Spleen (tissue), 11 donors: ENCODE results near the gene RNASE8. TPM values are rescaled to one million over a fixed set of nuclear protein-coding genes. Genes with fewer than 3 reads are reported as not detected.

Source experiments
- DNase-seq: peaks from one replicate; pipeline ENCODE4 v3.0.0-alpha.2; 2020
- H3K27ac ChIP-seq, 8 donors: fragments of 200-600 bp; sonication (generic) in 7 of 8; 1 replicate in 4 of 8; 2 replicates in 4 of 8; pipeline versions ENCODE4 v1.5.0 to v1.8.0; 2016 to 2021; ENCODE audit warnings: inconsistent platforms in 4 of 8, mild to moderate bottlenecking in 4 of 8, moderate library complexity in 1 of 8
- H3K27me3 ChIP-seq, 7 donors: fragments of 200-600 bp; sonication (generic) in 6 of 7; replicated peaks in 1 of 7; 1 replicate in 4 of 7; 2 replicates in 3 of 7; pipeline versions ENCODE4 v1.5.0 to v1.8.0; 2016 to 2021; ENCODE audit warnings: inconsistent platforms in 3 of 7, mild to moderate bottlenecking in 1 of 7
- H3K36me3 ChIP-seq, 6 donors: fragments of 200-600 bp; sonication (generic) in 5 of 6; 1 replicate in 4 of 6; 2 replicates in 2 of 6; pipeline versions ENCODE4 v1.5.0 to v1.8.0; 2016 to 2021; ENCODE audit warnings: inconsistent platforms in 2 of 6
- H3K4me1 ChIP-seq, 6 donors: fragments of 200-600 bp; sonication (generic) in 5 of 6; 1 replicate in 3 of 6; 2 replicates in 3 of 6; pipeline versions ENCODE4 v1.5.0 to v1.8.0; 2016 to 2021; ENCODE audit warnings: inconsistent platforms in 3 of 6
- H3K4me3 ChIP-seq, 8 donors: fragments of 200-600 bp; sonication (generic) in 7 of 8; 1 replicate in 4 of 8; 2 replicates in 4 of 8; pipeline versions ENCODE4 v1.5.0 to v1.8.0; 2016 to 2021; ENCODE audit warnings: inconsistent platforms in 4 of 8, mild to moderate bottlenecking in 4 of 8, moderate library complexity in 2 of 8
- H3K9me3 ChIP-seq, 8 donors: fragments of 200-600 bp; sonication (generic) in 7 of 8; 1 replicate in 4 of 8; 2 replicates in 4 of 8; pipeline versions ENCODE4 v1.5.0 to v1.8.0; 2016 to 2021; ENCODE audit warnings: inconsistent platforms in 4 of 8
- POLR2A ChIP-seq, 3 donors: fragments of 450-650 bp; IDR thresholded peaks; one replicate each; pipeline ENCODE4 v1.5.1; 2017; ENCODE audit warnings: antibody characterized with exemption in 3 of 3, mild to moderate bottlenecking in 1 of 3
- POLR2AphosphoS5 ChIP-seq, 3 donors: sonication (generic); formaldehyde crosslinking; IDR thresholded peaks; one replicate each; pipeline ENCODE4 v1.5.1; 2017; ENCODE audit warnings: antibody characterized with exemption in 3 of 3
- WGBS, 5 donors: extraction: QIAGEN DNeasy Blood & Tissue Kit in 3 of 5; methylation state at CpG; one replicate each; pipeline versions ENCODE4 v1.1.5 to v1.1.7; 2013 to 2018; 5-methylcytosine and 5-hydroxymethylcytosine counted together
- intact Hi-C: fragments of 100-400 bp; cut with DNase I; formaldehyde crosslinking; loops from one replicate; pipeline ENCODE4 v1.15.0; 2023; ENCODE audit warnings: low total_unique reads
- polyA plus RNA-seq, 3 donors: library from polyadenylated mRNA; stranded (reverse); fragments of 200-250 nt; gene quantifications; one replicate each; pipeline ENCODE4 v1.2.1, GENCODE V29; 2013
- total RNA-seq, 7 donors: library from RNA; depleted of rRNA in 3 of 7; stranded (reverse); fragments of >200 nt in 3 of 7; fragmentation: NEBNext Ultra II Directional in 4 of 7; extraction: Animal tissue kit (Norgen Biotek cat#: 25700) in 4 of 7; gene quantifications; one replicate each; pipeline versions ENCODE4 v1.1.0 to v1.2.1, GENCODE V29; 2016 to 2021
- TF ChIP-seq, protein P1 (sequence below), 11 experiments: fragments of 200-600 bp in 7 of 11; fragments of 450-650 bp in 4 of 11; sonication (generic) in 4 of 11; IDR thresholded peaks in 8 of 11; conservative IDR thresholded peaks in 3 of 11; 1 replicate in 7 of 11; 2 replicates in 4 of 11; pipeline versions ENCODE4 v1.4.0 to v1.8.0; 2016 to 2021; ENCODE audit warnings: antibody characterized with exemption in 11 of 11, inconsistent platforms in 4 of 11, mild to moderate bottlenecking in 1 of 11
- donor health status: healthy with polysubstance abuse.
- donor health status: DM: no; HTN: no; CAD: no; lungs with moderate emphysema.
- donor health status: DM: no; HTN: no; CAD: no.
- donor health status: Bipolar disorder and iron deficiency.
- donor health status: healthy.
- donor health status: DM: no; HTN: no; CAD: no.
- donor health status: DM: yes; HTN: yes; CAD: no.

RNASE8 gene
- total and polyA plus RNA-seq, 10 donors: not detected

GRCh38 chr14:21018781-21019180, 38.8 kb upstream of the RNASE8 start:
- Histone ChIP-seq H3K27ac (peak overlapping the region in 4 of 8 donors; percentile 27 to 88 (median 48)), H3K36me3 (peaks cover 0 to 62% (median 25%) of the 10 kb centered on the region in 6 donors), H3K9me3 (no peaks in the 10 kb centered on the region), H3K27me3 (peaks cover 0 to 9% (median 0%) of the 10 kb centered on the region in 7 donors), H3K4me3 (no peak overlapping the region), H3K4me1 (peaks cover 17 to 90% (median 64%) of the 10 kb centered on the region in 6 donors)
- DNase-seq: no peak
- intact Hi-C loops: loop anchor here (5.0 kb wide), 1 partner anchor 74 kb away; no protein-coding TSS in a partner anchor
- WGBS, 5 donors: 91 to 98% (median 94%) methylated on average over 3 of the region's 3 CpGs
- TF ChIP-seq POLR2AphosphoS5 (IDR thresholded peaks at IDR 0.05) (no peak), POLR2A (IDR thresholded peaks at IDR 0.05) (no peak)
- TF ChIP-seq, protein P1, sequence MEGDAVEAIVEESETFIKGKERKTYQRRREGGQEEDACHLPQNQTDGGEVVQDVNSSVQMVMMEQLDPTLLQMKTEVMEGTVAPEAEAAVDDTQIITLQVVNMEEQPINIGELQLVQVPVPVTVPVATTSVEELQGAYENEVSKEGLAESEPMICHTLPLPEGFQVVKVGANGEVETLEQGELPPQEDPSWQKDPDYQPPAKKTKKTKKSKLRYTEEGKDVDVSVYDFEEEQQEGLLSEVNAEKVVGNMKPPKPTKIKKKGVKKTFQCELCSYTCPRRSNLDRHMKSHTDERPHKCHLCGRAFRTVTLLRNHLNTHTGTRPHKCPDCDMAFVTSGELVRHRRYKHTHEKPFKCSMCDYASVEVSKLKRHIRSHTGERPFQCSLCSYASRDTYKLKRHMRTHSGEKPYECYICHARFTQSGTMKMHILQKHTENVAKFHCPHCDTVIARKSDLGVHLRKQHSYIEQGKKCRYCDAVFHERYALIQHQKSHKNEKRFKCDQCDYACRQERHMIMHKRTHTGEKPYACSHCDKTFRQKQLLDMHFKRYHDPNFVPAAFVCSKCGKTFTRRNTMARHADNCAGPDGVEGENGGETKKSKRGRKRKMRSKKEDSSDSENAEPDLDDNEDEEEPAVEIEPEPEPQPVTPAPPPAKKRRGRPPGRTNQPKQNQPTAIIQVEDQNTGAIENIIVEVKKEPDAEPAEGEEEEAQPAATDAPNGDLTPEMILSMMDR (IDR thresholded peaks at IDR 0.05 in 8 of 11, conservative IDR thresholded peaks at IDR 0.05 in 3 of 11): no peak

- WGBS, 5 donors: 33 to 79% (median 57%) methylated on average over 1 of the region's 1 CpG
- Histone ChIP-seq H3K9me3 (no peaks in the 10 kb centered on the region), H3K4me3 (no peak overlapping the region), H3K27me3 (peaks cover 0 to 15% (median 0%) of the 10 kb centered on the region in 7 donors), H3K27ac (peak overlapping the region in 3 of 8 donors; percentile 40 to 88 (median 60)), H3K36me3 (peaks cover 0 to 62% (median 25%) of the 10 kb centered on the region in 6 donors), H3K4me1 (peaks cover 17 to 95% (median 70%) of the 10 kb centered on the region in 6 donors)
- DNase-seq: no peak
- intact Hi-C loops: loop anchor here (5.0 kb wide), 1 partner anchor 73 kb away; no protein-coding TSS in a partner anchor
- TF ChIP-seq, protein P1 (IDR thresholded peaks at IDR 0.05 in 8 of 11, conservative IDR thresholded peaks at IDR 0.05 in 3 of 11): no peak
Measured at GRCh38 chr14:21019366-21019765, 38.3 kb upstream of the RNASE8 start.

- intact Hi-C loops: no loop called here
- peak overlapping the region in 6 of 8 donors; percentile 3 to 93 (median 73) for H3K27ac ChIP-seq
- no peak overlapping the region for H3K4me3 ChIP-seq
- TF ChIP-seq, protein P1 (IDR thresholded peaks at IDR 0.05 in 8 of 11, conservative IDR thresholded peaks at IDR 0.05 in 3 of 11): no peak
- TF ChIP-seq POLR2AphosphoS5 (IDR thresholded peaks at IDR 0.05): no peak
- no peak for TF ChIP-seq POLR2A (IDR thresholded peaks at IDR 0.05)
- 84 to 93% (median 88%) methylated on average over 5 of the region's 5 CpGs for WGBS, 5 donors
- peaks cover 0 to 31% (median 0%) of the 10 kb centered on the region in 7 donors for H3K27me3 ChIP-seq
- peaks cover 0 to 61% (median 25%) of the 10 kb centered on the region in 6 donors for H3K36me3 ChIP-seq
- peaks cover 13 to 97% (median 66%) of the 10 kb centered on the region in 6 donors for H3K4me1 ChIP-seq
- H3K9me3 ChIP-seq: no peaks in the 10 kb centered on the region
- no peak for DNase-seq
Measured at GRCh38 chr14:21020977-21021545, 36.6 kb upstream of the RNASE8 start.

DNA sequence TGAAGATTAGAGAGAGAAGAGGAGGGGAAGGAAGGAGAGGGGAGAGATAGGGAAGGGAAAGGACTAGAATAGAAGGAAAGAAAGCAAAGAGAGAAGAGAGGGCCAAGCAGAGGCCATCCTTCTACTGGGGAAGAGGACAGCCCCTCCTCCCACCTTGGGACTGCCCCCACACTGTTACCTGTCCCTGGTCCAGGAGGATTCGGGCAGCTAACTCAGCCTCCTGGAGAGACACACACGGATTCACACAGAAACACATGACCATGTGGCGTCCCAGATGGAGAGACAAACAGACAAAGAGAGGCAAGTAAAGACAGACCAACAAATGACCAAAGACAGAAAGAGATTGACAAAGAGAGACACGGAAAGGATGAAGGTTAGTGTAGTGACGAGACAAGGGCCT, 34.9 kb upstream of the RNASE8 start:
- no peak for TF ChIP-seq POLR2AphosphoS5 (IDR thresholded peaks at IDR 0.05)
- no peak for TF ChIP-seq POLR2A (IDR thresholded peaks at IDR 0.05)
- TF ChIP-seq, protein P1 (IDR thresholded peaks at IDR 0.05 in 8 of 11, conservative IDR thresholded peaks at IDR 0.05 in 3 of 11): no peak
- Histone ChIP-seq H3K9me3 (no peaks in the 10 kb centered on the region), H3K27me3 (peaks cover 0 to 31% (median 0%) of the 10 kb centered on the region in 7 donors), H3K36me3 (peaks cover 0 to 46% (median 19%) of the 10 kb centered on the region in 6 donors), H3K27ac (peak overlapping the region in 6 of 8 donors; percentile 81 to 93 (median 87)), H3K4me1 (peaks cover 13 to 90% (median 59%) of the 10 kb centered on the region in 6 donors), H3K4me3 (peak overlapping the region in 4 of 8 donors; percentile 78 to 90 (median 80))
- DNase-seq: no peak
- WGBS, 5 donors: 69 to 82% (median 77%) methylated on average over 5 of the region's 5 CpGs
- intact Hi-C loops: no loop called here
